GM12874 (cell line): Measurements from ENCODE around the gene MRPL14.

Experiments used
- CTCF ChIP-seq: IDR thresholded peaks from 2 replicates; pipeline ENCODE4 v1.5.1; 2011; ENCODE audit warnings: low read depth, mild to moderate bottlenecking, control low read depth, low read length, moderate library complexity; ENCODE audit not compliant: insufficient read depth

The MRPL14 gene

GRCh38 chr6:44138717-44139350, 11.6 kb upstream of the MRPL14 start:
- no peak for TF ChIP-seq CTCF

GRCh38 chr6:44135875-44136274, 8.6 kb upstream of the MRPL14 start:
- no peak for TF ChIP-seq CTCF

GRCh38 chr6:44135173-44135758, 8.0 kb upstream of the MRPL14 start:
- TF ChIP-seq CTCF: no peak

GRCh38 chr6:44133981-44134711, 6.9 kb upstream of the MRPL14 start:
- TF ChIP-seq CTCF: no peak

- TF ChIP-seq CTCF: no peak
These were observed 6.0 kb upstream of the MRPL14 start for GRCh38 chr6:44133003-44133931.

- TF ChIP-seq CTCF: no peak
These were observed 5.2 kb upstream of the MRPL14 start for GRCh38 chr6:44132476-44132875.

GRCh38 chr6:44131892-44132291, 4.6 kb upstream of the MRPL14 start:
- TF ChIP-seq CTCF: no peak
